Measurements from ENCODE around the gene CIAO2B.
A peak's percentile ranks its signal among the peaks of the same experiment; 100 is the strongest.

CIAO2B gene

GRCh38 chr16:66968847-66969246 lies 34.6 kb upstream of the CIAO2B start:
- Histone ChIP-seq H3K4me1 (ENCODE audit: insufficient read depth, low read length, severe bottlenecking) (no peaks in the 10 kb centered on the region), H3K27me3 (ENCODE audit: insufficient read depth, low read length) (peaks cover 6% of the 10 kb centered on the region; the same call in 1 of the 2 replicates), H3K27ac (ENCODE audit: low read depth, low read length, poor library complexity, severe bottlenecking) (no peak overlapping the region), H3K4me2 (ENCODE audit: low read length) (no peak overlapping the region), H3K79me2 (ENCODE audit: insufficient read depth, low read length) (no peaks in the 10 kb centered on the region), H3F3A (ENCODE audit: insufficient read depth, low read length) (no peaks in the 10 kb centered on the region), H2AFZ (ENCODE audit: low read length) (no peak overlapping the region), H3K36me3 (ENCODE audit: insufficient read depth, low read length) (no peaks in the 10 kb centered on the region), H3K9me3 (ENCODE audit: low read length) (no peaks in the 10 kb centered on the region), H3K9me2 (ENCODE audit: low read depth, low read length) (no peaks in the 10 kb centered on the region), H3K4me3 (ENCODE audit: low read depth, low read length, poor library complexity, severe bottlenecking) (no peak overlapping the region), H3K9ac (ENCODE audit: low read length) (no peak overlapping the region), H4K20me1 (ENCODE audit: insufficient read depth, low read length) (no peaks in the 10 kb centered on the region)
- TF ChIP-seq EZH2 (IDR thresholded peaks at IDR 0.05; ENCODE audit: borderline replicate concordance, low read length), result no peak
- no peak for TF ChIP-seq CTCF (IDR thresholded peaks at IDR 0.05; ENCODE audit: low read length)

GRCh38 chr16:66964049-66964448 lies 29.8 kb upstream of the CIAO2B start:
- Histone ChIP-seq H3K9ac (ENCODE audit: low read length) (no peak overlapping the region), H3K4me3 (ENCODE audit: low read depth, low read length, poor library complexity, severe bottlenecking) (no peak overlapping the region), H3K4me1 (ENCODE audit: insufficient read depth, low read length, severe bottlenecking) (peaks cover 13% of the 10 kb centered on the region), H3K9me3 (ENCODE audit: low read length) (no peaks in the 10 kb centered on the region), H3K27ac (ENCODE audit: low read depth, low read length, poor library complexity, severe bottlenecking) (no peak overlapping the region), H3K4me2 (ENCODE audit: low read length) (no peak overlapping the region), H3K9me2 (ENCODE audit: low read depth, low read length) (no peaks in the 10 kb centered on the region), H3K27me3 (ENCODE audit: insufficient read depth, low read length) (no peaks in the 10 kb centered on the region; the same call in 1 of the 2 replicates), H3K79me2 (ENCODE audit: insufficient read depth, low read length) (no peaks in the 10 kb centered on the region), H2AFZ (ENCODE audit: low read length) (no peak overlapping the region), H4K20me1 (ENCODE audit: insufficient read depth, low read length) (no peaks in the 10 kb centered on the region), H3F3A (ENCODE audit: insufficient read depth, low read length) (no peaks in the 10 kb centered on the region), H3K36me3 (ENCODE audit: insufficient read depth, low read length) (no peaks in the 10 kb centered on the region)
- TF ChIP-seq EZH2 (IDR thresholded peaks at IDR 0.05; ENCODE audit: borderline replicate concordance, low read length), result no peak
- TF ChIP-seq CTCF (IDR thresholded peaks at IDR 0.05; ENCODE audit: low read length), result peak; percentile 24; the same call in 1 of the 2 replicates

- Histone ChIP-seq H3K9ac (ENCODE audit: low read length) (no peak overlapping the region), H3K4me2 (ENCODE audit: low read length) (peak overlapping the region; percentile 2; the same call in 1 of the 2 replicates), H3K9me2 (ENCODE audit: low read depth, low read length) (no peaks in the 10 kb centered on the region), H3K79me2 (ENCODE audit: insufficient read depth, low read length) (no peaks in the 10 kb centered on the region), H3K36me3 (ENCODE audit: insufficient read depth, low read length) (no peaks in the 10 kb centered on the region), H3K4me3 (ENCODE audit: low read depth, low read length, poor library complexity, severe bottlenecking) (no peak overlapping the region), H3K27ac (ENCODE audit: low read depth, low read length, poor library complexity, severe bottlenecking) (no peak overlapping the region), H4K20me1 (ENCODE audit: insufficient read depth, low read length) (no peaks in the 10 kb centered on the region), H3K4me1 (ENCODE audit: insufficient read depth, low read length, severe bottlenecking) (peaks cover 13% of the 10 kb centered on the region), H2AFZ (ENCODE audit: low read length) (no peak overlapping the region; the same call in 1 of the 2 replicates), H3F3A (ENCODE audit: insufficient read depth, low read length) (no peaks in the 10 kb centered on the region), H3K27me3 (ENCODE audit: insufficient read depth, low read length) (no peaks in the 10 kb centered on the region), H3K9me3 (ENCODE audit: low read length) (no peaks in the 10 kb centered on the region)
- TF ChIP-seq CTCF (IDR thresholded peaks at IDR 0.05; ENCODE audit: low read length) (no peak), EZH2 (IDR thresholded peaks at IDR 0.05; ENCODE audit: borderline replicate concordance, low read length) (no peak)
These were observed 27.7 kb upstream of the CIAO2B start for GRCh38 chr16:66961914-66962313.

Data from OCI-LY1 (cell line).